ENCODE data around the gene CTSC.

GRCh38 chr11:88341522-88342251, 4.2 kb upstream of the CTSC start:
- no peak for TF ChIP-seq CTCF (conservative IDR thresholded peaks at IDR 0.05)
- no peak for TF ChIP-seq EZH2 (IDR thresholded peaks at IDR 0.05; ENCODE audit: low read depth)

Measured in PC-9 (cell line).